NCI-H2196 (cell line): ENCODE measurements around the gene MPO.

Experiments used
- DNase-seq: peaks from one replicate; lab custom pipeline; 2025; ENCODE audit not compliant: unreplicated experiment; lab: John Stamatoyannopoulos, UW

MPO gene

DNA sequence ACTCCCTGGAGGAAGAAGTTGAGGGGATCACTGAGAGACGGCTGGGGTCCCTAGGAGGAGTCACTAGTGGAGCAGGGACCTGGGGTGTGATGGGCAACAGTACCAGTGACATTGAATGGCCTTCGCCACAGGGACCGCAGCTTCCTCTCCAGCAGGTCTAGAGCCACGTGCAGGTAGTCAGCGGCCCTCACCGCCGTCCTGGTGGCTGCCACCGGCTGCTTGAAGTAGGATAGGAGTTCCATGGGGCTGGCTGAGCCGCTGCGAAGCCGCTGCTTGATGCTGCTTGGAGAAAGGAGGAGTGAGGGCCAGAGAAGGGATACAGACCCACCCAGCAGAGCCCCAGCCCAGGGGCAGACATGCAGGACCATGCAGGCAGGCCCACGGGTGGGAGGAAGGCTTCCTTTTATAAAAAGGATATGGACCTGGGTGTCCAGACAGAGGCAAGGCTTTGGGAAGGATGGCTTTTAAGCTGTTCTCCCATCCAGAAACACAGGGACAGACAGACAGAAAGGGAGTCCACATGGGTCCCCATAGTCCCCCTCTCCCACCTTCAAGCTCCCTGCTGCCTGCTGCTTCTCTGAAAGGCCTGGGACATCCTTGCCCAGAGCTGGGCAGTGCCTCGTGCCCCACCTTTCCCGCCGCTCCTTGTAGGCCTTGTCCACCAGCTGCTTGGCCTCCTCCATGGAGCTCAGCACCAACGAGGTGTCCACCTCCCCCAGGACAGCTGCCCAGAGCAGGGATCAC lies 827 bp downstream of the MPO start:
- no peak for DNase-seq

DNA sequence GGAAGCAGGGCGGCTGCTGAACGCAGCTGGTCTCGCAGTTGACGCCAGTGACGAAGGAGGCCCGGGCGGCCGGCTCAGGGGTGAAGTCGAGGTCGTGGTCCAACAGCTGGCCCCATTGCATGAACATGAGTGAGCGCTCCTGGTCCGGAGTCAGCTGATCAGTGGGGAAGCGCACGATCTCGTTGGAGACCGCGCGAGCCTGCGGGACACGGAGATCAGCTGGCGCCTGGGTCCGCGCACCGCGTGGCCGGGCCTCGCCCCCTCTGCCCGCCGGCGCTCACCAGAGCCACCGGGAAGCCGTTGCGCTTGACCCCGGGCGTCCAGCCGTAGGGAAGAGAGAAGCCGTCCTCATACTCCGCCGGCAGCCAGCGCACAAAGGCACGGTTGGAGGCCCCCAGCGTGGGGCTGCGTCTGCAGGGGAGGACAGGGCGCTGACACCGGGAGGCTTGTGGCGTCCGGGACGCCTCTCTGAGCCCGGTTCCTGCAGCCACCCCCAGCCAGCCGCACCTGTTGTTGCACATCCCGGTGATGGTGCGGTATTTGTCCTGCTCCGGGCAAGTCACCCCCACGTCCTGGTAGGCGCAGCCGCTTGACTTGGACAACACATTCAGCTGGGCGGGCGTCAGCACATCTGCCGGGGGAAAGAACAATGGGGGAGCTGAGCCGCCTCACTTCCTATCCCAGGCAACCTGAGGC lies 1.6 kb downstream of the MPO start:
- DNase-seq, result no peak

DNA sequence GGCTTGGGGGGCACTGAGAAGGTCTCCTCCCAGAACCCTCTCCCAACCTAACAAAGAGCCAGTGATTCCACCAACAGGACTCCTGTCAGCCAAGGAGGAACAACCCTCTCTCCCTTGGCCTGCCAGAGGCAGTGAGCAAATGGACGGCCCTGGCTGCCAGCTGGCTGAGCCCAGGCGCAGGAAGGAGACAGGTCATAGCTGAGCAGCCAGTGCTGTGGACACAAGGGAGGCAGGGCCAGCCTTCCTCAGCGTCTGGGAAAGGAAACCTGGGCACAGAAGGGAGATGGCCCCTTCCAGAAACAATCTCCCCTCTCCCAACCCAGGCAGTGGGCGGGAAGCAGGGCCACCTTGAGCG lies 2.1 kb downstream of the MPO start:
- no peak for DNase-seq

GRCh38 chr17:58277802-58278595 lies 2.7 kb downstream of the MPO start:
- DNase-seq, result no peak

DNA sequence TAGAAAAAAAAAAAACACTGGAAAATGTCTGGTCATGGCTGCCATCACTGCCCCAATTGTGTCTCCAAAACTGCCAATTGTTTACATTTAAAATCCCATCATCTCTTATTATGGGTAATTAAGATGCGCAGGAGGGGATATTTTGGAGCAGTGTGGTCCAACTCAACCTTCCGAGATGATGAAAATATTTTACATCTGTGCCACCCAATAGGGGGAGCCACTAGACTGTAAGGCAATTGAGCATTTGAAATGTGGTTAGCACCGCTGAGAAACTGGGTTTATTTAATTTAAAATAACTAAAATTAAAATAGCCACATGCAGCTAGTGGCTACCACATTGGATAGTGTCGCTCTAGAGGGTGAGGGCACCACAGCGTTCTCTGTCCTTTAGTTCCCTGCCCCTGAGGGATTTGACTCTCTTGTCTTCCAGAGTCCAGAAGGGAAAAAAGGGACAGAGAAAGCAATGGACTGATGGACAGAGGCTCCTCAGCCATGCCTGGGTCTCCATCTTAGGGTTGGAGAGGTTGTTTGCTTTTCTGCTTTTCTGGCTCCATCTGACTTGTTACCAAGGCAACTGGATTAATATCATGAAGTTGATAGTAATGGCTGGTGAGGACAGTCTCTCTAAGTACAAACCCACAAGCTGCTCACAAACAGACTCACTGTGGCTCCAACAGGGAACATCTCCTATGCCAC lies 3.5 kb downstream of the MPO start:
- DNase-seq, result no peak

DNA sequence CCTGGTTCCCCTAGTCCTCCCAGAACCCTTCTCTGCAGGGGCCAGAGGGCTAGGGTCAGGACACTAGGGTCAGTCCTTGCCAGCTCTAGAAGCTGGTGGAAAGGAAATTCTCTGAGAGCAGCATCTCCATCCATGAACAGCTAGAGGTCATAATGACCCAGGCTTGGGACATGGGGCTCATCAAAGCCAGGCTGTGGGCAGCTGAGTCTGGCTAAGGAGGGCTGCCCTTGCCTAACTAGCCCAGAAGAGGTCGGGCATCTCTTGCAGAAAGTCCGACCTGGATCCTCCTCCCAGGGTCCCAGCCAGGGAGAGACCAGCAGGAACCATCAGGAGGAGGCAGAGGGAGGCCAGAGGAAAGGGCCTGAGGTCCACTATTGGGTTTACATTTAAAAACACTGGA lies 4.3 kb downstream of the MPO start:
- DNase-seq, result no peak

DNA sequence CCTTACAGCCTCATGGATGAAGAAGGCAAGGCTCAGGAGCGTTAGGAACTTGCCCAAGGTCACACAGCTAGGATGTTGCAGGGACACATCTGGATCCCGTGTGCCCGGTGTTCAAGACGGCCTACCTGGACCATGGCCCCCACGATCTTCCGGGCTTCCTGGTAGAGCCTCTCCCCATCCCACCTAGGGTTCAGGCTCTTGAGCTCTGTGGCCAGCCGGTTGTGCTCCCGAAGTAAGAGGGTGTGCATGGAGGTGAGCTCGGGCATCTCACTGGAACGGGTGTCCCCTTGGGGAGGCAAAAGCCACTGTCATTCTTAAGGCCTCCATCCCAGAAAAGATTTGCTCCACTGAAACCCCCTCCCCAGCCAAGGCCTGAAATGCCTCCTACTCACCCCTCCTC lies 5.3 kb downstream of the MPO start:
- DNase-seq, result no peak

GRCh38 chr17:58273453-58274104 lies 7.2 kb downstream of the MPO start:
- no peak for DNase-seq

DNA sequence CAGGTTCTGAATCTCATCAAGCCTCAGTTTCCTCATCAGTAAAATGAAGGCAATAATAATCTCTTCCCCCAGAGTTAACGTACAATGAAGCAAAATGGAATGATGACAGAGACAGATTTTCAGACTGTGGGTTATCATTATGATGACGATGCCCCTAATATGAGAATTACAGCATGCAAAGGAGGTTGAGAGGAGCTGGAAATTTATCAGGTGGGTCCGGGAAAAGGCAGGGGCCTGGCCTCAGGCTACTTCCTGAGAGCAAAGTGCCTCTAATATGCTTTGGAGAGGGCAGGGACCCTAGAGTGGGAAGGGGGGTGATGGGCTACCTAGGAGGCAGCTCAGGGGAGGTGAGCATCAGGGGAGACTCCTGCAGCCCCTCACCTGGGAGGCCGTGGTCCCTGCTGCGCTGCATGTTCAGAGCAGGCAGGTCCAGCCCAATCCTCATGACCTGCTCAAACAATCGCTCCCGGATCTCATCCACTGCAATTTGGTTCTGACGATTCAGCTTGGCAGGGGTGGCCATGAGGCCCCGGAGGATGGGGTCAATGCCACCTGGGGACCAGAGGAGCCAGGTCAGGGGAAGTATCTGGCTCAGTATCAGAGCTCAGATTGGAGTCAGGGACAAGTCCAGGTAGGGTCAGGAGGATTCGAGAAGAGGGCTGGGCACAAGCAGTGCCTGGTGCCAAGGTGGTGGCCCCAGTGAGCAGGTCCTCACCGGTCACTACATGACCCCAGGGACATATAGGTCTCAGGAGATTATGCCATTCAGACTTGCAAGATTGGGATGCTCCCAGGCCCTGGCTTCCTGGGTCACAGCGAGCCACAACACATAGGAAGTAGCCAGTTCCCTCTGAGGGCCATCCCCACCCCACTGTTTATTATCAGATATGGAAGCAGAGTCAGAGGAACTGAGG lies 8.1 kb downstream of the MPO start:
- no peak for DNase-seq

DNA sequence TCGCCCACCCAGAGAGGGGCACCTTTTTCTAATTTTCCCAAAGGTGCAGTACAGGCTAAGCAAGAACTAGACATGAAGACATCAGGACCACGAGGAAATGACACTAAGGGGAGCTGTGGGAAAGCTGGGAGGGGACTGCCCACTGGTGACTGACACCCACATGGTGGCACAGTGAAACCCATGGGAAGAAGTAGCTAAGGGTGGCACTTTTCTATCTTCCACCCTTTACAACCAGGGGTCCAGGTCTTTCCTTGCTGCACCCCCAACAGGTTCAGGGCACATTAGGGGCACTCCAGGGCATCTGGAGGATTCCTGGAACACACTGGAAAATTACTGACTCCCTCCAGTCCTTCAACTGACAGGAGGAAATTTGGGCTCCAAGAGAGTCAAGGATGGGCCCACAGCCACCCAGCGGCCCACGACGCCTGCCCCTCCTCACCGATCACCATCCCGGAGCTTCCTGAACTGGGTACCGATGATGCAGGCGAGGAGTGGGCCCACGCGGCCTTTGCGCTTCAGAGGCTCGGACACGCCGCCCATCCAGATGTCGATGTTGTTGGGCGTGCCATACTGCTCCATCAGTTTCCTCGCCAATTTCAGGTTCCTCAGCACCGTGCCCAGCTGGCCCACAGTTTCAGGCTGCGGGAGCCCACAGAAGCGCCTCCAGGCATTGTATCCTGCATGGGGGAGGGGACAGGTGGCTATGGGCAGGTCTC lies 9.4 kb downstream of the MPO start:
- no peak for DNase-seq

GRCh38 chr17:58270476-58271215 lies 10.1 kb downstream of the MPO start:
- DNase-seq, result no peak

- no peak for DNase-seq
These were observed 11.0 kb downstream of the MPO start for GRCh38 chr17:58269557-58270291.

- no peak for DNase-seq
These were observed 11.8 kb downstream of the MPO start for GRCh38 chr17:58268774-58269556.

- no peak for DNase-seq
These were observed 12.4 kb downstream of the MPO start for GRCh38 chr17:58268326-58268725.

DNA sequence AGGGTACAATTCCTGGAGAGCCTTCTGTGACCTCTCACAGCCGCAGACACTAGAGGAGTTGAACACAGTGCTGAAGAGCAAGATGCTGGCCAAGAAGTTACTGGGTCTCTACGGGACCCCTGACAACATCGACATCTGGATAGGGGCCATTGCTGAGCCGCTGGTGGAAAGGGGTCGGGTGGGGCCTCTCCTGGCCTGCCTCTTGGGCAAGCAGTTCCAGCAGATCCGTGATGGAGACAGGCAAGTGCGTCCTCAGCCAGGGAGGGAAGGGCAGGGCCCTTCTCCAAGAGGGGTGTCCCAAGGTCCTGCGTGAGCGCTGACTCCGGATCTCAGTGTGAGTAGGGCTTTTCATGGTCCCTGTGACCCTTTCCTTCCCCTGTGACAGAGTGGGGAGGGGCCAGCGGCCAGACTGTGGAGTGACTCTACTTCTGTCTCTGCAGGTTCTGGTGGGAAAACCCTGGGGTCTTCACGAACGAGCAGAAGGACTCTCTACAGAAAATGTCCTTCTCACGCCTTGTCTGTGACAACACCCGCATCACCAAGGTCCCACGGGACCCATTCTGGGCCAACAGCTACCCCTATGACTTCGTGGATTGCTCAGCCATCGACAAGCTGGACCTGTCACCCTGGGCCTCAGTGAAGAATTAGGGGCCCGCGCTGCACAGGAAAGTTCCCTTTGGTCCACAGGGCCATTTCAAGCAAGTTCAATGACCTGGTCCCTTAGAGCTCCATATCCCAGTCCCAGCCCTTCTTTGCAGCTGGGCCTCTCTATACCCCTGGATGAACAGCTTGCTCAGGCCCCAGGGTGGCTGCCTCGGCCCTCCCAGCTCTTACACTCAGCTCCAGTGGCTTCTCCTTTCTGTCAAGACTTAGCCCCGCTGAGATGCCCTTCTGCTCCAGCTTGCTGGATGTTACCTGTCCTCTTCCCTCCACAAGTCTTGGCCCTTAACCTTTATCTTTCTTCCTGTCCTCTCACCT lies 13.1 kb downstream of the MPO start:
- no peak for DNase-seq
